ENCODE data around the gene SEC22C.
A peak's percentile ranks its signal among the peaks of the same experiment; 100 is the strongest.

SEC22C gene

GRCh38 chr3:42507761-42508335 lies 73.9 kb downstream of the SEC22C start:
- Histone ChIP-seq H3K36me3 (ENCODE audit: low read depth) (no peaks in the 10 kb centered on the region), H3K4me1 (ENCODE audit: insufficient read depth, poor library complexity, severe bottlenecking) (no peaks in the 10 kb centered on the region), H3K4me3 (ENCODE audit: severe bottlenecking) (no peak overlapping the region), H3K27me3 (ENCODE audit: insufficient read depth, poor library complexity, severe bottlenecking) (no peaks in the 10 kb centered on the region), H3K27ac (ENCODE audit: poor library complexity, severe bottlenecking) (no peak overlapping the region), H3K9me3 (ENCODE audit: severe bottlenecking) (no peaks in the 10 kb centered on the region)
- TF ChIP-seq CTCF (IDR thresholded peaks at IDR 0.05; ENCODE audit: poor library complexity, severe bottlenecking): no peak
- ATAC-seq (ENCODE audit: low read depth): no peak
- peak; percentile 28 for DNase-seq (ENCODE audit: low spot score)

- no peaks in the 10 kb centered on the region for H3K4me1 ChIP-seq (ENCODE audit: insufficient read depth, poor library complexity, severe bottlenecking)
- DNase-seq (ENCODE audit: low spot score) (peak; percentile 21), ATAC-seq (ENCODE audit: low read depth) (no peak)
These were observed 74.5 kb downstream of the SEC22C start for GRCh38 chr3:42507252-42507651.

GRCh38 chr3:42505849-42506410 lies 75.8 kb downstream of the SEC22C start:
- Histone ChIP-seq H3K9me3 (ENCODE audit: severe bottlenecking) (no peaks in the 10 kb centered on the region), H3K4me1 (ENCODE audit: insufficient read depth, poor library complexity, severe bottlenecking) (no peaks in the 10 kb centered on the region)

More at GRCh38 chr3:42507252-42507651, 74.5 kb downstream of the SEC22C start:
- no peak for TF ChIP-seq CTCF (IDR thresholded peaks at IDR 0.05; ENCODE audit: poor library complexity, severe bottlenecking)
- H3K27me3 ChIP-seq (ENCODE audit: insufficient read depth, poor library complexity, severe bottlenecking): no peaks in the 10 kb centered on the region
- H3K9me3 ChIP-seq (ENCODE audit: severe bottlenecking): no peaks in the 10 kb centered on the region
- H3K36me3 ChIP-seq (ENCODE audit: low read depth): no peaks in the 10 kb centered on the region
- no peak overlapping the region for H3K4me3 ChIP-seq (ENCODE audit: severe bottlenecking)
- H3K27ac ChIP-seq (ENCODE audit: poor library complexity, severe bottlenecking): no peak overlapping the region

GRCh38 chr3:42505128-42505848 lies 76.5 kb downstream of the SEC22C start:
- Histone ChIP-seq H3K27me3 (ENCODE audit: insufficient read depth, poor library complexity, severe bottlenecking) (no peaks in the 10 kb centered on the region), H3K27ac (ENCODE audit: poor library complexity, severe bottlenecking) (no peak overlapping the region), H3K36me3 (ENCODE audit: low read depth) (no peaks in the 10 kb centered on the region), H3K9me3 (ENCODE audit: severe bottlenecking) (no peaks in the 10 kb centered on the region), H3K4me3 (ENCODE audit: severe bottlenecking) (no peak overlapping the region), H3K4me1 (ENCODE audit: insufficient read depth, poor library complexity, severe bottlenecking) (no peaks in the 10 kb centered on the region)
- no peak for ATAC-seq (ENCODE audit: low read depth)
- DNase-seq (ENCODE audit: low spot score): peak; percentile 29
- TF ChIP-seq CTCF (IDR thresholded peaks at IDR 0.05; ENCODE audit: poor library complexity, severe bottlenecking): no peak

More at GRCh38 chr3:42505849-42506410, 75.8 kb downstream of the SEC22C start:
- Histone ChIP-seq H3K36me3 (ENCODE audit: low read depth) (no peaks in the 10 kb centered on the region), H3K27ac (ENCODE audit: poor library complexity, severe bottlenecking) (no peak overlapping the region), H3K27me3 (ENCODE audit: insufficient read depth, poor library complexity, severe bottlenecking) (no peaks in the 10 kb centered on the region), H3K4me3 (ENCODE audit: severe bottlenecking) (no peak overlapping the region)
- ATAC-seq (ENCODE audit: low read depth) (no peak), DNase-seq (ENCODE audit: low spot score) (peak; percentile 17)
- no peak for TF ChIP-seq CTCF (IDR thresholded peaks at IDR 0.05; ENCODE audit: poor library complexity, severe bottlenecking)

Measured in RWPE2 (cell line).